Neuronal stem cell (in vitro differentiated cells): ENCODE results near the gene MAP2K7.
A peak's percentile ranks its signal among the peaks of the same experiment; 100 is the strongest.

ENCODE experiments used
- DNase-seq: peaks from one replicate; pipeline ENCODE4 v3.0.0-alpha.2; 2013; ENCODE audit warnings: low spot score
- H2AFZ ChIP-seq: one replicate; pipeline ENCODE4 v1.6.1; 2013; ENCODE audit warnings: mild to moderate bottlenecking, low read length, inconsistent platforms
- H2AK5ac ChIP-seq: 2 replicates; pipeline ENCODE4 v1.6.1; 2013; ENCODE audit warnings: low read depth, mild to moderate bottlenecking, inconsistent platforms, low read length, moderate library complexity, mixed read lengths
- H2BK120ac ChIP-seq: 2 replicates; pipeline ENCODE4 v1.6.1; 2013; ENCODE audit warnings: low read depth, mild to moderate bottlenecking, inconsistent platforms, low read length, moderate library complexity, mixed read lengths
- H2BK12ac ChIP-seq: one replicate; pipeline ENCODE4 v1.6.1; 2013; ENCODE audit warnings: low read length, inconsistent platforms
- H2BK15ac ChIP-seq: 2 replicates; pipeline ENCODE4 v1.6.1; 2013; ENCODE audit warnings: mild to moderate bottlenecking, low read length, inconsistent platforms, mixed read lengths
- H2BK5ac ChIP-seq: one replicate; pipeline ENCODE4 v1.6.1; 2013; ENCODE audit warnings: inconsistent platforms, mild to moderate bottlenecking, low read length, moderate library complexity
- H3K14ac ChIP-seq: one replicate; pipeline ENCODE4 v1.6.1; 2013; ENCODE audit warnings: low read length, inconsistent platforms
- H3K18ac ChIP-seq: 2 replicates; pipeline ENCODE4 v1.6.1; 2013; ENCODE audit warnings: low read length, inconsistent platforms
- H3K23ac ChIP-seq: 2 replicates; pipeline ENCODE4 v1.6.1; 2013; ENCODE audit warnings: low read depth, mild to moderate bottlenecking, mixed read lengths, low read length, inconsistent platforms; ENCODE audit not compliant: poor library complexity
- H3K27ac ChIP-seq: replicated peaks from 3 replicates; pipeline ENCODE4 v1.5.1; 2013; ENCODE audit warnings: low read length, inconsistent platforms
- H3K27me3 ChIP-seq, 3 experiments: 2 replicates each; pipeline ENCODE4 v1.6.1; 2013; ENCODE audit warnings: low read length in 3 of 3, mild to moderate bottlenecking in 2 of 3, inconsistent platforms in 1 of 3, low read depth in 1 of 3, mixed read lengths in 1 of 3, moderate library complexity in 1 of 3; ENCODE audit not compliant: control insufficient read depth in 3 of 3, insufficient read depth in 3 of 3
- H3K36me3 ChIP-seq, 2 donors: replicated peaks in 1 of 2; 2 replicates each; pipeline ENCODE4 v1.6.1; 2013; ENCODE audit warnings: low read length in 2 of 2; ENCODE audit not compliant: control insufficient read depth in 2 of 2, insufficient read depth in 2 of 2
- H3K4ac ChIP-seq: 2 replicates; pipeline ENCODE4 v1.6.1; 2013; ENCODE audit warnings: inconsistent platforms, mild to moderate bottlenecking, low read length, moderate library complexity
- H3K4me1 ChIP-seq, 2 donors: 1 replicate in 1 of 2; 2 replicates in 1 of 2; pipeline ENCODE4 v1.6.1; 2013; ENCODE audit warnings: low read length in 2 of 2, low read depth in 1 of 2; ENCODE audit not compliant: control insufficient read depth in 2 of 2, insufficient read depth in 1 of 2
- H3K4me2 ChIP-seq: one replicate; pipeline ENCODE4 v1.6.1; 2013; ENCODE audit warnings: mild to moderate bottlenecking, low read length, inconsistent platforms; ENCODE audit not compliant: insufficient read depth, poor library complexity, severe bottlenecking
- H3K4me3 ChIP-seq, 2 donors: 2 replicates each; pipeline ENCODE4 v1.5.1; 2013; ENCODE audit warnings: low read length in 2 of 2, mild to moderate bottlenecking in 2 of 2, inconsistent platforms in 1 of 2, moderate library complexity in 1 of 2
- H3K79me1 ChIP-seq: one replicate; pipeline ENCODE4 v1.6.1; 2013; ENCODE audit warnings: low read depth, mild to moderate bottlenecking, inconsistent platforms, low read length, moderate library complexity
- H3K9ac ChIP-seq: one replicate; pipeline ENCODE4 v1.6.1; 2013; ENCODE audit warnings: mild to moderate bottlenecking, low read depth, low read length, inconsistent platforms; ENCODE audit not compliant: poor library complexity
- H3K9me3 ChIP-seq, 2 donors: replicated peaks in 1 of 2; 2 replicates each; pipeline versions ENCODE3 to v1.6.1; 2013; ENCODE audit warnings: low read length in 2 of 2, mild to moderate bottlenecking in 2 of 2, inconsistent platforms in 1 of 2, low read depth in 1 of 2, mixed read lengths in 1 of 2, moderate library complexity in 1 of 2; ENCODE audit not compliant: control insufficient read depth in 2 of 2, insufficient read depth in 1 of 2
- H4K8ac ChIP-seq: one replicate; pipeline ENCODE4 v1.6.1; 2013; ENCODE audit warnings: low read depth, mild to moderate bottlenecking, inconsistent platforms, low read length, moderate library complexity
- H4K91ac ChIP-seq: one replicate; pipeline ENCODE4 v1.6.1; 2013; ENCODE audit warnings: low read length, low read depth, mild to moderate bottlenecking, inconsistent platforms; ENCODE audit not compliant: poor library complexity
- WGBS, 2 donors: extraction: QIAGEN DNeasy Blood & Tissue Kit; methylation state at CpG; one replicate each; pipeline ENCODE4 v1.1.7; 2013; ENCODE audit warnings: missing lambda C conversion rate in 2 of 2, mixed read lengths in 1 of 2; ENCODE audit not compliant: insufficient read length in 2 of 2, insufficient replicate concordance in 1 of 2; ENCODE audit errors: extremely low coverage in 2 of 2; 5-methylcytosine and 5-hydroxymethylcytosine counted together

MAP2K7 gene

DNA sequence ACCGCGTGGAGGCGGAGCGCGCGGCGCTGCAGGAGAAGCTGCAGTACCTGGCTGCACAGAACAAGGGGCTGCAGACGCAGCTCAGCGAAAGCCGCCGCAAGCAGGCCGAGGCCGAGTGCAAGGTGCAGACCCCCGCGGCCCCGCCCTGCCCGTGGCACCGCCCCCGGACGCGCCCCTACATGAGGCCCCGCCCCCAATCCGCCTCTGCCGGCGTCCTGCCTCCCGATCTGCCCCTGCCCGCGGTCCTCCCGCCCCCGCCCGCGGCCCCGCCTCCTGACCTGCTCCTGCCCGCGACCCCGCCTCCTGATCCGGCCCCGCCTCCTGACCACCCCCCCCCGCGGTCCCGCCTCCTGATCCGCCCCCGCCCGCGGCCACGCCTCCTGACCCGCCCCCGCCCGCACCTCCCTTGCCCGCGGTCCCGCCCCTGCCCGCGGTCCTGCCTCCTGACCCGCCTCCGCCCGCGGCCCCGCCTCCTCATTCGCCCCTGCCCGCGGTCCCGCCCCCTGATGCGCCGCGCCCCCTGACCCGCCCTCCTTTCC, 41.2 kb upstream of the MAP2K7 start:
- no peak overlapping the region for H4K8ac ChIP-seq
- peak overlapping the region; percentile 97 for H3K23ac ChIP-seq
- no peak overlapping the region for H3K4ac ChIP-seq
- peak overlapping the region; percentile 95 for H3K9ac ChIP-seq
- no peak overlapping the region for H3K27ac ChIP-seq
- H3K79me1 ChIP-seq = peaks cover 2% of the 10 kb centered on the region
- WGBS, 2 donors = no CpG with 5 or more reads among the region's 67 CpGs
- H3K4me3 ChIP-seq = peak overlapping the region; percentile 29 to 82
- peak overlapping the region; percentile 53 for H2BK5ac ChIP-seq
- peak overlapping the region; percentile 96 for H2BK15ac ChIP-seq
- no peak overlapping the region for H2BK120ac ChIP-seq
- H3K4me1 ChIP-seq = peaks cover 11 to 20% of the 10 kb centered on the region in 2 donors
- peak overlapping the region; percentile 99 for H3K4me2 ChIP-seq
- peaks cover under 1 to 3% of the 10 kb centered on the region in 2 donors for H3K36me3 ChIP-seq
- H3K27me3 ChIP-seq = peaks cover 0 to 47% (median 12%) of the 10 kb centered on the region in 3 experiments
- no peaks in the 10 kb centered on the region for H3K9me3 ChIP-seq
- H2AK5ac ChIP-seq = no peak overlapping the region
- H2BK12ac ChIP-seq = peak overlapping the region; percentile 58
- H3K14ac ChIP-seq = peak overlapping the region; percentile 82
- peak; percentile 93 for DNase-seq
- H4K91ac ChIP-seq = no peak overlapping the region
- H3K18ac ChIP-seq = peak overlapping the region; percentile 96
- H2AFZ ChIP-seq = peak overlapping the region; percentile 45

DNA sequence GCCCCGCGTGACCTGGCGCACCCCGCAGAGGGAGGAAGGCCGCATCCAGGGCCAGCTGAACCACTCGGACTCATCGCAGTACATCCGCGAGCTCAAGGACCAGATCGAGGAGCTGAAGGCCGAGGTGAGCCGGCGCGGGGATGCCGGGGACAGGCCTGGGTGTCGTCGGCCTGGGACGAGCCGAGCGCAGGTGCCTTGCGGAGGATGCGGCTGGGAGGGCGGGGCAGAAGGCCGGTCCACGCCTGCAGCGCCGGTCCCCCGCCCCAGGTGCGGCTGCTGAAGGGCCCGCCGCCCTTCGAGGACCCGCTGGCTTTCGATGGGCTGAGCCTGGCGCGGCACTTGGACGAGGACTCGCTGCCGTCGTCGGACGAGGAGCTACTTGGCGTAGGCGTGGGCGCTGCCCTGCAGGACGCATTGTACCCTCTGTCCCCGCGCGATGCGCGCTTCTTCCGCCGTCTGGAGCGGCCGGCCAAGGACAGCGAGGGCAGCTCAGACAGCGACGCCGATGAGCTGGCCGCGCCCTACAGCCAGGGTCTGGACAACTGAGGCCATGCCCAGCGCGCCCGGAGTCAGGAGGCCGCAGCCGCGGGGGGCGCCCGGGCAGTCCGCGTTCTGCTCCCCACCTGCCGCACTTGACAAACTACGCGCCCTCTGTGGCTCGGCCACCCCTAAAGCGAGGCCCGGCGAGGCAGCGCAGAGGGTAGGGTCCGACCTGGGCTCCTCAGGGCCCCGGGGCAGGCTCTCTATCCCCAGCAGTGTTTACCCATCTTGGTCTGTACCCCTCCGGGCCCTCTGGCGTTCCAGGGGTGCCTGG, 40.3 kb upstream of the MAP2K7 start:
- WGBS, 2 donors = no CpG with 5 or more reads among the region's 83 CpGs

DNA sequence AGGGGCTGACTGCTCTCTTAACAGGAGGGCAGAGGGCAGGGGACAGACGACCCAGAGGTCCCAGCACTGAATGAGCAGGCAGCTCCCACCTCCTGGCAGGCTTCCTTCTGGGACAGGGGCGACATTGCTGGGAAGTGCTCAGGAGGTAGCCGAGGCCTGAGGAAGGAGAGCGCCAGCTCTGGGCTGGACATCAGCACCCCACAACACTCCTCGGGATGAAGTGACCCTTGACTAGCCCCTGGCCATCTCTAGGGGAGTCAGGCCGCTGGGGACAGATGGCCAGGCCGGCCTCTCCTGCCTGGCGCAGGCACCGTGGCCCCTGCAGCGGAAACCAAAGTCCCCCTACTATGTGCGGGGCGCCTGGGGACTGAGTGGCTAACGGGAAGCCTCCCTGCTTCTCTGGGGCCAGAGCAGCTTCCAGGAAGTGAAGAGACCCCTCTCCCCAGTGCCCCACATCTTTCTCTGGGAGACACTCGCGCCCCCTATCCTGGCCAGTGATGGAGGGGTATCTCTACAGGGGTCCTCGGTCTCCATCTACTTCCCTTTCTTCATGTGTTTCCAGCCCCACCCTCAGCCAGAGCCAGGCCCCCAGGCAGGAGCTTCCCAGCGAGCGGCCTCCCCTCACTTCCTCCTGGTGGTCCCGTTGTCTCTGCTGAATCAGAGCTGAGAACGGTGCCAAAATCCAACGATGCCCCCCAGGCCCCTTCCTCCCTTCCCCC, 39.5 kb upstream of the MAP2K7 start:
- H3K27me3 ChIP-seq = peaks cover 0 to 47% (median 12%) of the 10 kb centered on the region in 3 experiments
- H3K4me3 ChIP-seq = no peak overlapping the region
- peak overlapping the region; percentile 35 for H2BK5ac ChIP-seq

More for the DNA sequence above, 40.3 kb upstream of the MAP2K7 start:
- H3K79me1 ChIP-seq = peaks cover 2% of the 10 kb centered on the region
- H3K9ac ChIP-seq = peak overlapping the region; percentile 71
- peaks cover 11 to 17% of the 10 kb centered on the region in 2 donors for H3K4me1 ChIP-seq
- no peak overlapping the region for H3K27ac ChIP-seq
- no peak for DNase-seq
- H3K27me3 ChIP-seq = peaks cover 0 to 47% (median 12%) of the 10 kb centered on the region in 3 experiments
- peak overlapping the region; percentile 82 for H4K8ac ChIP-seq
- peaks cover 2 to 12% of the 10 kb centered on the region in 2 donors for H3K36me3 ChIP-seq
- H2BK5ac ChIP-seq = peak overlapping the region; percentile 35
- H3K18ac ChIP-seq = peak overlapping the region; percentile 66
- H3K4ac ChIP-seq = no peak overlapping the region
- H4K91ac ChIP-seq = no peak overlapping the region
- H2BK120ac ChIP-seq = peak overlapping the region; percentile 44
- H2BK12ac ChIP-seq = peak overlapping the region; percentile 73
- no peak overlapping the region for H2AFZ ChIP-seq
- peak overlapping the region; percentile 91 for H2AK5ac ChIP-seq
- peak overlapping the region; percentile 81 for H2BK15ac ChIP-seq
- H3K23ac ChIP-seq = peak overlapping the region; percentile 80
- peak overlapping the region in 1 of 2 donors; percentile 78 for H3K4me3 ChIP-seq
- H3K4me2 ChIP-seq = peak overlapping the region; percentile 94
- peak overlapping the region; percentile 71 for H3K14ac ChIP-seq
- H3K9me3 ChIP-seq = no peaks in the 10 kb centered on the region

More for the DNA sequence above, 39.5 kb upstream of the MAP2K7 start:
- Histone ChIP-seq H3K9ac (no peak overlapping the region), H2BK120ac (no peak overlapping the region), H3K18ac (no peak overlapping the region), H4K8ac (no peak overlapping the region), H4K91ac (no peak overlapping the region), H3K79me1 (peaks cover 2% of the 10 kb centered on the region), H3K4me2 (no peak overlapping the region), H3K36me3 (peaks cover 2 to 18% of the 10 kb centered on the region in 2 donors), H3K23ac (peak overlapping the region; percentile 3), H3K4ac (no peak overlapping the region), H3K4me1 (peaks cover 11 to 19% of the 10 kb centered on the region in 2 donors), H2BK12ac (no peak overlapping the region), H2AK5ac (peak overlapping the region; percentile 91), H2BK15ac (no peak overlapping the region), H3K27ac (no peak overlapping the region), H3K14ac (no peak overlapping the region), H3K9me3 (no peaks in the 10 kb centered on the region), H2AFZ (no peak overlapping the region)
- no peak for DNase-seq
- no CpG with 5 or more reads among the region's 21 CpGs for WGBS, 2 donors
